Muscle of back (tissue), 10 donors: Measurements from ENCODE around the gene TEFM. TPM values are rescaled to one million over a fixed set of nuclear protein-coding genes. Genes with fewer than 3 reads are reported as not detected.

Experiments used
- polyA plus RNA-seq, 10 donors: library from polyadenylated mRNA; unstranded; fragments of 120-200 nt; gene quantifications; one replicate each; pipeline ENCODE4 v1.2.1, GENCODE V29; 2013; ENCODE audit not compliant: insufficient read length in 10 of 10

TEFM gene
- polyA plus RNA-seq, 10 donors: 10.6 to 15.0 (median 13.1) TPM

Other genes starting within 250 kb of the TEFM start
- 10 to 100 TPM in 7 of 10 donors, 1 to 10 TPM in 3; 8.3 to 17.1 (median 13.1) TPM for gene CRLF3, start 81.5 kb downstream of the TEFM start, polyA plus RNA-seq
- 1 to 10 TPM; 2.0 to 5.1 (median 3.8) TPM for gene ATAD5, start 74.3 kb downstream of the TEFM start, polyA plus RNA-seq
- 1 to 10 TPM; 4.9 to 9.3 (median 6.4) TPM for gene ADAP2, start 15.7 kb upstream of the TEFM start, polyA plus RNA-seq
- gene RNF135, start 64.8 kb upstream of the TEFM start, polyA plus RNA-seq: 10 to 100 TPM in 3 of 10 donors, 1 to 10 TPM in 7; 7.6 to 11.9 (median 9.6) TPM
- 10 to 100 TPM; 18.9 to 31.2 (median 25.1) TPM for gene NF1, start 188.7 kb upstream of the TEFM start, polyA plus RNA-seq